ENCODE measurements around the gene PIP4P1.

- TF ChIP-seq CTCF (IDR thresholded peaks at IDR 0.05; ENCODE audit: insufficient read depth, low read depth, low read length) (no peak), EZH2 (IDR thresholded peaks at IDR 0.05; ENCODE audit: insufficient read depth, low read length) (no peak)
These were observed 47.5 kb downstream of the PIP4P1 start for GRCh38 chr14:20413744-20414082.
